HCEC 1CT (cell line): ENCODE measurements around the gene SGMS1.
"Not testable (repeated sequence)": the region's sequence is repeated elsewhere in the genome, so short reads cannot be mapped to it uniquely, and the experiment has no call there.

Experiments used
- DNase-seq: peaks from one replicate; pipeline ENCODE4 v3.0.0-alpha.2; 2017

Gene SGMS1

DNA sequence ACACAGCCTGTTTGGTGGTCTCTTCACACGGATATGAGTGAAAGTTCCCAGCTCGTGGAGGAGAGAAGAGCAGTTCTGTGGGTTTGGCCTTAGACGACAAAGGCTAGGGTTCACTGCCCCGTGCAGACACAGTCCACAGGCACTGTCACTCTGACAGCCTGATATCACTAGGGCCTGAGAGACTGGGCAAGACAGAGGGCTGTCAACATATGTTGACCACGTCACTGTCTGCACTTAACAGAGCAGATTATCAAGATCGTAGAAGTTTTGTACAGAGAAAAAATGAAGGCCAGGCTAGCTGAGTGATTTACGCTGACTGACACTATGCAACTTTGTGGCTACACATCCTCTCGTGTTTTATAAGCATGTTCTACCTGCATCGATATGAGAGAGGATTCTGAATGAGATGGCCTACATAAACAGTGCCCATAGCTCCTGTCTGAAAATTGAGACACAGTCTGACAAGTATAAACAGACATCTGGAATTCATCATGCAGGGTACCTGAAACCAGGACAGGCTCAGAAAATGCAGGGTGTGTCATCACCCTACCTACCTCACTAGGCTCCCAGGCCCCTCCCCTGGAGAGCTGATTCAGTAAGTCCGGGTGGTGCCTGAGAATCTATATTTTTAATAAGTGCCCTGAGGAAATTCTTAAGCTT is 120.0 kb downstream of the SGMS1 start:
- DNase-seq: no peak

DNA sequence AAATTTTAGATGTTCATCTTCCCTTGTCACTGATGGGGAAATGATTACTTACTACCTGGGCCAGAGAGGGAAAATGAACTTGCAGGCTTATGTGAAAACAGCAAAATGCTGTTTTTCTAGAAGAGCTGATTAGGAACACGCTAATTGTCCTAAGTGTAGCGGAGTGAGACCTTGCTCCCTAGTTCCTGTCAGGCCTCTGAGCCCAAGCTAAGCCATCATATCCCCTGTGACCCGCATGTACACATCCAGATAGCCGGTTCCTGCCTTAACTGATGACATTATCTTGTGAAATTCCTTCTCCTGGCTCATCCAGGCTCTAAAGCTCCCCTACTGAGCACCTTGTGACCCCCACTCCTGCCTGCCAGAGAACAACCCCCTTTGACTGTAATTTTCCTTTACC is 120.6 kb downstream of the SGMS1 start:
- not testable (repeated sequence) for DNase-seq

DNA sequence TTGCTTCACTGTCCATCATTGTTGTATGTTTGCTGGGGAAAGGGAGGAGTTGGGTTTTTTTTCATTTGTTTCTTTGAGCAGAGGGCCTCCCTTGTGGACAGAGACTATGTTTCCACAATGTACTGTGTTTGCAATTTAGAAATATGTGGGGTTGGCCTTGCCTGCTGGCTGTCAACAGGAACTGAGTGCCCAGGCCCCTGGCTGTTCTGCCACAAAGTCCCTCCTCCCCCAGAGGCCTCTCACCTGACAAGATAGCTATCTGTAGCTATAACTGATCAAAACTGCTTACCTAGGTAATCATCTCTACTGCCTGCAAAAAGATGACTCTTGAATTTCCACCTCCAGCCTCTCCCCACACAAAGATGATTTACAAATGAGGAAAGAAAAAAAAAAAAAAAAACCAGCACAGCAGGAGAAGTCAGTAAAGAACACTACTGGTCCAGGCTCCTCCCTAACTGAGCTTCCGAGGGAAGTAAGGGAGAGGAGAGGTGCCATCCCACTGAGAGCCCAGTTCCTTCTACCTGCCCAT is 121.8 kb downstream of the SGMS1 start:
- no peak for DNase-seq

DNA sequence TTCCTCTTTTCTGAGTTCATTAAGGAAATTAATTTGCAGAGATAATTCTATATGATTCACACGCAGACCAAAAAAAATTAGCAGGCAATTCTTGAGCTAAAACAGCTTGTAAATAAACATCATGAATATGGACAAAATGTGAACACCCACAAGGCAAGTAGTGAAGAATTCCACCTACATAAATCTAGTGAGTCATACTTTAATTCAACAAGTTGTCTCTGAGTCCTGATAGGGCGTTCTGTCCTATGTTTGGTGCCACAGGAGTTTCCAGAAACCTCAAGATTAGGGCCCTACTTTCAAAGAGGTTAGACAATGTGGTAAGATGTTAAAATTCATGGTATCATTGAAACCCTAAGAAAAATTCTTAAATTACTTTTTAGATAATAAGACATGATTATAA is 122.3 kb downstream of the SGMS1 start:
- DNase-seq: peak; percentile 32

DNA sequence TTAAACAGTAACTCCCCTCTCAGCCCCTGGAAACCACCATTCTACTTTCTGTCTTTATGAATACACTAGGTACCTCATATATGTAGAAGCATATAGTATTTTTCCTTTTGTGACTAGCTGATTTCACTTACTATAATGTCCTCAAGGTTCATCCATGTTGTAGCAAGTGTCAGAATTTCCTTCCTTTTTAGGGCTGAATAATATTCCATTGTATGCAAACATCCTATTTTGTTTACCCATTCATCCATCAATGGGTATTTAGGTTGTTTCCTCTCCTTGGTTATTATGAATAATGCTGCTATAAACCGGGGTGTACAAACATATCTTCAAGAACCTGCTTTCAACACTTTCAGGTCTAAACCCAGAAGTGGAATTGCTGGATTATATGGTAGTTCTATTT is 125.3 kb downstream of the SGMS1 start:
- DNase-seq: no peak

DNA sequence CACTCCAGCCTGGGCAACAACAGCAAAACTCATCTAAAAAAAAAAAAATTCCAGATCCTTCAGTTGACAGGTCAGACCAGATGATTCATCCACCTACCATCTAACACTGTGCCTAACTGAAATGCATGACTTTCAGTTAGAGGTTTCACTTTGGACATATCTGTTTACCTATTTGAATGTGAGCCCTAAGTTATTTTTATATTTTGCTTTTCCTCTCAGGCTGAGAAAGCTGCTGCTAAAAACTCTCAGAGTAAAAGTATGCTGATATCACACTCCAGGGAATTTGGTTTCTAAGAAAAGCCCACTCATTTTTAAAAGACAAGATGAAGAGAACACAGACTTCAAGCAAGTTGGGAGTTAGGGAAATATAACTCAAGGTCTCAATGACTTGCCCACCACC is 126.0 kb downstream of the SGMS1 start:
- DNase-seq: peak; percentile 60

DNA sequence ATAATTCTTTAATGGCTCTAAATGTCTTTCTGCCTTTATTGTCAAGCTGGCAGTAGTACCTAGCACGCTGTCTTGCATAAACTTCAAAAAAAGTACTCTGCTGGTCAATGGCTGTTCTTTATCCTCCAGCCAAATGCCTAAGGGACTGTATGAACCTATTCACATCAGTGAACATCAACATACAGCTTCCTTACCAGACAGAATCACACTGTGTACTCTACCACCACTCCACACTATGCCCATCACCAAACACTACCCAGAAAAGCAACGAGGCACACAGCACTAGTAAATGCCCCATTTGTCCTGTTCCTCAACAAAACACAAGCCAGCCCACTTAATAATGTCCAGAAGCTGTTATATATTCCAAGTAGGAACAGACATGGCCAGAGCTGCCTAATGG is 127.5 kb downstream of the SGMS1 start:
- no peak for DNase-seq

DNA sequence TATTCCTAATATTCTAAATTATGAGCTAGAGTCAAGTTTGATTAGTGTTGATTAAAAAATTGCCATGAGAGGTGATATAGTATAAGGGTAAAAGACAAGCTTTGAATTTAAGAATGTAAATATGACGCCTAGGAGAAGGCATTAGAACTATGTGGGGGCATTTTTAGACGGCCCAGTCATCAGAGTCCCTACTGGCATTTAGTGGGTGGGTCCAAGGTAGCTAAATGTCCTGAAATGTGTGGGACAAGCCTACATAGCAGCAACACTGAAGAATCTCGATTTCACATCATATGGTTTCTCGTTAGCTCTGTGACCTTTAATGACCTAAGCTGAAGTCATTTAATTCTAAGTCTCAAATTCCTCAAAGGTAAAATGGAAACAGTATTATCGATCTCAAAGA is 133.5 kb downstream of the SGMS1 start:
- no peak for DNase-seq

DNA sequence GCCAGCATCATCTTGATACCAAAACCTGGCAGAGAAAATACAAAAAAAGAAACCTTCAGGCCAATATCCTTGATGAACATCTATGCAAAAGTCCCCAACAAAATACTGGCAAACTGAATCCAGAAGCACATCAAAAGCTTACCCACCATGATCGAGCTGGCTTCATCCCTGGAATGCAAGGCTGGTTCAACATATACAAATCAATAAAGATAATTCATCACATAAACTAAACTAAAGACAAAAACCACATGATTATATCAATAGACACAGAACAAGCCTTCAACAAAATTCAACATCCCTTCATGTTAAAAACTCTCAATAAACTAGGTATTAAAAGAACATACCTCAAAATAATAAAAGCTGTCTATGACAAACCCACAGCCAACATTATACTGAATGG is 139.2 kb downstream of the SGMS1 start:
- not testable (repeated sequence) for DNase-seq

DNA sequence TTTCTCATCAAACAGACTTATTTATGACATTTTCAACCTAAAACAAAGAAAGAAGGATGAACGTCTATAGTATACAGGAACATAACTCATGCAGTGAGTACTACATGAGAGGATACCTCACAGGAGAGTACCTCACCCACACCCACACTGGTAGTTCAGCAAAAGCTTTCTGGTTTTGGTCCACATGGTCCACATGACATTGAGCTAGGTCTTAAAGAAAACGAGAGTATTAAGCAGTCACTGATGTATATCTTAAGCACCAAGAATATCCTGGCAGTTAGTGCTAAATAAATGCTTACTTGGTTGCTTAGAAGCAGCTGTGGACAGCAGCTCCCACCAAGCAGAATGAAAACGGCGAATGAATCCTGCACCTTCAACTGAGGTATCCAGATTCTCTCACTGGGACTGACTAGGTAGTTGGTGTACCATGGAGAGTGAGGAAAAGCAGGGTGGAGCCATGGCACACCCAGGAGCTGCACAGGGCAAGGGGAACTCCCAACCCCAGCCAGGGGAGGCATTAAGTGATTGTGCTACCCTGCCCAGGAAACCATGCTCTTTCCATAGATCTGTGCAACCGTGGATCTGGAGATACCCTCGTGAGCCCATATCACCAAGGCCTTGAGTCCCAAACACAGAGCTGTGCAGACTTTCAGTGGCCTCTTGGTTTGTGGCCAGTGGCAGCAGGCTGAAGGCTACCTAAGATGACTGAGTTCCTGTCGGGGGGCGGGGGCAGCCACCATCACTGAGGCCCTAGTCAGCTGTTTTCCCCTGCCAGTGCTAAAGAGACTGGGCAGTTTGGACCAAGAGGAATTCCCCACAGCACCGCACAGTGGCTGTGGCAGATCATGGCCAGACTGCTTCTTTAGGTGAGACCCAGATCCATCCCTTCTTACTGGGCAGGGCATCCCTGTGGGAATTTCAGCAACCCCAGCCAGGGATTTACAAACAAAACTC is 143.4 kb downstream of the SGMS1 start:
- DNase-seq: no peak

DNA sequence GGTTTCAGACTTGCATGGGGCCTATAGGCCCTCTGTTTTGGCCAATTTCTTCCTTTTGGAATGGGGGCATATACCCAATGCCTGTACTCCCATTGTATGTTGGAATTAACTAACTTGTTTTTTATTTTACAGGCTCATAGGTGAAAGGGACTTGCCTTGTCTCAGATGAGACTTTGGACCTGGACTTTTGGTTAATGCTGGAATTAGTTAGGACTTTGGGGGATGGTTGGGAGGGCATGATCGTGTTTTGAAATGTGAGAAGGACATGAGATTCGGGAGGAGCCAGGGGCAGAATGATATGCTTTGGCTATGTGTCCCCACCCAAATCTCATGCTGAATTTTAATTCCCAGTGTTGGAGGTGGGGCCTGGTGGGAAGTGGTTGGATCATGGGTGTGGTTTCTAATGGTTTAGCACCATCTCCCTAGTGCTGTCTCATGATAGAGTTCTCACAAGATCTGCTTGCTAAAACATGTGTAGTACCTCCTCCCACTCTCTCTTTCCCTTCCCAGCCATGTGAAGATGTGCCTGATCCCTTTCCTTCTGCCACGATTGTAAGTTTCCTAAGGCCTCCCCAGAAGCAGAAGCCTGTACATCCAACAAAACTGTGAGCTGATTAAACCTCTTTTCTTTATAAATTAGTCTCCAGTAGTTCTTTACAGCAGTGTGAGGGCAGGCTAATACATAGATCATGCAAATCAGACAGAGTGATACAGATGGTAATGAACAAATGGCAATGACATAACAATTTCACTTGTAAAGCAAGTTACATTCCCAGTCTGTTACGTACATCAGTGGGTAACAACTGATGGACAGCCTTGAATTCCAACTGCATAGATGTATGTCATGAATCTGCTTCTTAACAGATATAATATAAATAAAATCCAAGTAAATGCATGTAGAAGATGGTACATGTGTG is 146.2 kb downstream of the SGMS1 start:
- no peak for DNase-seq

DNA sequence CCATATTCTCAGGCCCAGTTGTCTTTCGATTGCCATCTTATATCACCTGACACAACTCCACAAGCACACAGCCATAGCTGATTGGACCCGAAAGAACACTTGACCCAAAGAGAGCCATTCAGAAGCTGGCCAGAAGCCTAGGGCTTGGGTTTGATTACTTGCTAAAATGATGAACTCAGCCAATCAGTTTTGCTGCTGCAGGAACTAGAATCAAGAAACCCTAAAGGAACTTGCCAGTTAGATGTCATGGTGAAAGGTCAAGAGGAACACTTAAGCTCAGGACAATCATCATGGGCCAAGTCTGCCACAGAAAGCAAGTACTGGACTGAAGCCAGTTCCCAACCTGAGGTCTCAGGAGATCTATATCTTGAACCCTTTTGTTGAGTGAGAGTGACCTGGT is 150.0 kb downstream of the SGMS1 start:
- no peak for DNase-seq

DNA sequence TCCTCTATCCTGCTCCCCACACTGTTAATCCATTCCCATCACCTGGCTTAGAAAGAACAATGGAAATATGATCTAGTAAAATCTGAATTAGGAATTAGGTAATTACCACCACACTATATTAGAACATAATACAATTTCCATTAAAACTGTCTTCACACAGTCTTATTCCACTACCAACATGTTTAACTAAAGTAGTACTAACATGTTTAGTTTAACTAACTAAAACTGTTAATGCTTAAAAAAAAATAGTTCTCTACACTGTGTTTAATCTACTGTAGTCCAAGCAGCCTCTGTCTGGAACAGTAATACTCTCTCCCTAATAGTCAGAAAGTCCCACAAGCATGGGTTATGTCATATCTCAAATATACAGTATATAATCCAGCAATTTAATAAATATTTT is 150.8 kb downstream of the SGMS1 start:
- DNase-seq: no peak

DNA sequence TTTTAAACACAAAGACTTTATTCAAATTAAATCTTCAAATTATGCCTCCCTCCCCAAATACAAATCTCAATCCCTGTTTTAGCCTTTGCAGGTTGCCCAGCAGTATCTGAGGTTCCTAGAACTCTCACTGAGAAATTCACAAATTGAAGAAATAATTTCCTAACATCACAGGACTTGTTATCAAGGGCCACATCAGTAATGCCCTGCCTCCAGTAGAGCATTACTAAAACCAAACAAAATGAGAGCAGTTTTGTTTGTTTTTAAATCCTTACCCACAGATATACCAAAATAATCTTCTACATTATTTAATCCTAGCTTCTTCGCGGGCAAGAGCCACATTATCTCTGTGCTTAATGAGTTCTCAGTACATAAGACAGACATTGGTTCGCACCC is 152.2 kb downstream of the SGMS1 start:
- DNase-seq: no peak

DNA sequence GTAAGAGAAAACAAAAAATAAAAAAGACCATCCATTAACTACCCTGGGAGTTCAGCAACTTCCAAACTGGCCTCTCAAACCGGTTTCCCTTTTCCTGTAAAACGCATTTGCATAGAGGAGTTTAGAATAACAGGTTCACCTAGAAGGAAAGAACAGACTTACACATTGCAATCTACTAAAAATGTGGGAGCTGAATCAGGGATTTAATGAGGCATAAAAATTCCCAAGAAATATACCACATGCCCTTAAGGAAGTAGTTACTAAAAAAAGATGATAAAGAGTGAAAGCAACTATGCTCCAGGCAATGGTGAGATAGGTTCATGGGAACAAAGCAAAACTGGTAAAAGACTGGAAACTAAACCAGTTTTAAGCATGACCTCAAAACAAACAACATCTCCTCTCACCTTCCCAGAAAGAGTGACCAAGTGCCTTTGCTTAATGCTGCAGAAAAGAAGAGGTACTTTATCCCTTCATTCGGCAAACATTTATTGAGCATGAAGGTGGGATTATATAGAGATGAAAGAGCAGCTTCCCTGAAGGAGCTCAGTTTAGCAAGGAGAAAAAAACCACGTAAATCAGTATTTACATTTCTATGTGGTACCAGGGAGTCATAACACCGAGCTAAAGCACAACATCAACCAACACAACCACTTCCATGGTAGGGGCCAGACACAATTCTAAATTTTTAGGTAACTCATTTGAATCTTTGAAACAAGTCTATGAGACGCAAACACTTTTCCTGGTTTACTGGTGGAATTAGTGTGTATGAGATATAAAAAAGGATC is 152.8 kb downstream of the SGMS1 start:
- DNase-seq: no peak

DNA sequence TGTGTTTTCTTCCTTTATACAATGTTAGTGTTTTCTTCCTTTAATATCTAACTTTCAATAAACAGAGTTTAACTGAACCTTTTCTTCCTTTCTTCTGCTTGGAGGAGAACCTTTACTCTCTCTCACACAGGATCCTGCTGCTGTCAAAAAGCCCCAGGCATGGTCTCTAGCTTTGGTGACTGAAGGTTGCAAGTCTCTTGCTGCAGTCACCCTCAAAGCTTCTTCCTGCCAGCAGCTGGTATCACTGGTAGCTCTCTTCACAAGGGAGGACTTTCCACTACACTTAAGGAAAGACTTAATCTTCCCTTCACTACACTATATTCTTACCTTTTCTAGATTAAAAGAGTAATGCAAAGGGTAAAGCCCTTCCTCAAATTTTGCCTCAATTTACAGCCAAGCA is 153.4 kb downstream of the SGMS1 start:
- no peak for DNase-seq

DNA sequence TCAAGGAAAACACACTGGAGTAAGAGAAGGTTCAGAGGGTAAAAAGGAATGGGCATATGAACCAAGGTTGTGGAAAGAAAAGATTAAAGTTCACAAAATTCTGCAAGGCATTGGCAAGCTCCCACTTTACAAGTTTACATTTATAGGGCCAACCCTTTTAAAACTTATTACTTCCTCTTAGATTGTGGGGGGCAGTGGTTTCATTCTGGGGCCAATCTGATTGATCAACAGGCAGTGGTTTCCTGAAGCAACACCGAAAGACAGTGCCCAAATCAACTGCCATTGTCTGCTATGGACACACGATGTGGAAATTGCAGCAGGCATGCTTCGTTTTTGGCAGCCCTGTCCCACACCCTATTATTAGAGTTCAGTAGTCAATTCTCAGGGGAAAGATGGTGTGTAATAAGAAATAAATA is 154.0 kb downstream of the SGMS1 start:
- no peak for DNase-seq

DNA sequence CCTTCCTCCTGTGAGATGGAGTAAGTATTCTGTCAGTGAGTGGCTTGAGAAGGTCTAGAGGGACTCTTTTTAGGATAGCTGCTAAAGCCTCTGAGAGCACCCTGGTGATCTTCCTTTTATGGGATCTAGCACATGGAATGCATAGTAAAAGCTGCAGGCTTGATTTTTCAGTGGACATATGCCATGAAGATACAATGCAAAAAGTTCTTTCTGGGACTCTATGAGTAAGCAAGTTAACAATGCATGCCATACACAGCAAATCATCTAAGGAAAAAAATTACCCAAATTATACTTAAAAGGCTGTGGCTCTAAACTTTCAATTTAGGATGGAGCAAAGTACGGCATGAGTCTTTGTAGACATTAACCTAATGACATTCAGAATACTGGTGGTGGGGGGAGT is 154.5 kb downstream of the SGMS1 start:
- peak; percentile 33 for DNase-seq

DNA sequence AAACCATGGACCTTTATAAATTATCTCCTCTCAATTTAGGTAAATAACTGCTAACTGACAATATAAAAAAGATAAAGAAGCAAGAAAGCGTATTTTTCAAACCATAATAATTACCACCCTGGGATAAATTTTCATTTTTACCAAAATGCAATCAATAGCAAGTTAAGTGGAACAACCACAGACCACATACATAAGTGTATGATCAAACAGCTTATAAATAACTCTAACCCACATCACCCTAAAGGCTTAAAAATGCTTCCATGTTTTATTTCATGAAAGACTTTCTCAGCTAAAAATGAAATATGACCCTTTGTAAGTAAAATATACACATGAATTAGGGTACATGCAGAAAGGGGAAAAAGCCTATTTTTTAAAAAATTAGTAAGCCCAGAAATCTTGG is 156.5 kb downstream of the SGMS1 start:
- DNase-seq: no peak

DNA sequence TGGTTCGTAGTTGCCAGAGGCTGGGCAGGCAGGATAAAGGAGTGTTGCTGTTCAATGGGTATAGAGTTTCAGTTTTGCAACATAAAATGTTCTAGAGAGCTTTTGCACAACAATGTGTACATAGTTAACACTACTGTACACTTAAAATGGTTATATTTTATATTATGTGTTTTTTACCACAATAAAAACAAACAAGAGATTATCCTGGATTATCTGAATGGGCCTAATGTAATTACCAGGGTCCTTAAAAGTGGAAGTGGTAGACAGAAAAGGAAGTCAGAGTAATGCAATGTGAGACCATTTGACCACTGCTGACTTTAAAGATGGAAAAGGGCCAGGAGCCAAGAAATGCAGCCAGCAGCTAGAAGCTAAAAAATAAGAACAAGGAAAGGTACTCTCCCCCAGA is 159.7 kb downstream of the SGMS1 start:
- peak; percentile 19 for DNase-seq

DNA sequence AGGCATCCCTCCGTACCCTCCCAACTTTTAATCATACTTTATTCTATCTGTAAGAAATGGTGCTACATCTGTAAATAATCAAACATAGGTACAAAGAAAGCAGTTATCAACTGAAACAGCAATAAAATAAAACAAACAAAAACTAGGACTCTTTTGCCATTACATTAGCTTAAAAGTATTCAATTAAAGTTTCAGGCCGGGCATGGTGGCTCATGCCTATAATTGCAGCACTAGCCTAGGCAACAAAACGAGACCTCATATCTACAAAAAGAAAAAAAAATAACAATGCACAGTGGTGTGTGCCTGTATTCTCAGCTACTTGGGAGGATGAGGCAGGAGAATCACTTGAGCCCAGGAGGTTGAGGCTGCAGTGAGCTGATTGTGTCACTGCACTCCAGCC is 161.9 kb downstream of the SGMS1 start:
- DNase-seq: no peak

DNA sequence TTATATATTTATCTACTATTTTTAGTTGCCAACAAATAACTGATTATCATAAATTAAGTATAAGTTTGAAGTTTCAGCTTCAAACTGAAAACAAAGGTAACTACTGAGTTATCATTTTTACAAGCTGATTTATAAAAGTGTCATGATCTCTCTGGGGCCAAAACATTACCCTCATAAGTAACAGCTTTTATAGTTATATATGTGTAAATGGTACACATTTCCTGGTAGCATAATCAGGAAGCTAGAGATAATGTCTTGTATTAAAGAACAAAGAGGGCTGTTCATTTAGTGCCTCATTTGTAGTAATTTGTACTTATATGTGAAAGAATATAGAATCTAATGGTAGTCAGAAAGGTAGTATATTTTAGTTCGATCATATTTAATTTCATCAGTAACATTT is 162.6 kb downstream of the SGMS1 start:
- DNase-seq: no peak
